ENCODE results near the gene RHOC. TPM values are rescaled to one million over a fixed set of nuclear protein-coding genes. Genes with fewer than 3 reads are reported as not detected.
"Not testable (repeated sequence)": the region's sequence is repeated elsewhere in the genome, so short reads cannot be mapped to it uniquely, and the experiment has no call there.

RHOC gene
- total RNA-seq, 1 donor from 2014 or later = 11.5 TPM

GRCh38 chr1:112729909-112730308 is 23.0 kb upstream of the RHOC start:
- ATAC-seq (ENCODE audit: low read depth) = no peak
- no peak for DNase-seq
- Mint-ChIP-seq H3K36me3 (ENCODE audit: low read depth) (no peaks in the 10 kb centered on the region), H3K4me1 (peaks cover 11% of the 10 kb centered on the region), H3K27ac (no peak overlapping the region), H3K27me3 (peaks cover 4% of the 10 kb centered on the region), H3K4me3 (no peak overlapping the region), H3K9me3 (no peaks in the 10 kb centered on the region)
- intact Hi-C loops (cut with micrococcal nuclease) = no loop called here
- no peak for TF ChIP-seq CTCF (IDR thresholded peaks at IDR 0.05)
- ChIA-PET CTCF (no interaction called here), POLR2A (interaction anchor here (0.6 kb wide), 1 partner anchor 309 kb away, joined by 3 read pairs; no protein-coding TSS in a partner anchor)

GRCh38 chr1:112729011-112729410 is 22.1 kb upstream of the RHOC start:
- DNase-seq; ATAC-seq (ENCODE audit: low read depth); H3K4me3 Mint-ChIP-seq; H3K27ac Mint-ChIP-seq; intact Hi-C loops (cut with micrococcal nuclease); H3K36me3 Mint-ChIP-seq (ENCODE audit: low read depth); CTCF ChIA-PET; POLR2A ChIA-PET; H3K9me3 Mint-ChIP-seq; H3K27me3 Mint-ChIP-seq: not testable (repeated sequence)
- peaks cover 11% of the 10 kb centered on the region for H3K4me1 Mint-ChIP-seq

- H3K27ac Mint-ChIP-seq; H3K4me3 Mint-ChIP-seq; H3K9me3 Mint-ChIP-seq; intact Hi-C loops (cut with micrococcal nuclease); CTCF ChIA-PET; DNase-seq; H3K36me3 Mint-ChIP-seq (ENCODE audit: low read depth); ATAC-seq (ENCODE audit: low read depth); POLR2A ChIA-PET: not testable (repeated sequence)
- peaks cover 12% of the 10 kb centered on the region for H3K4me1 Mint-ChIP-seq
- H3K27me3 Mint-ChIP-seq = peaks cover 10% of the 10 kb centered on the region
Measured at GRCh38 chr1:112728306-112728971, 21.5 kb upstream of the RHOC start.

- CTCF ChIA-PET = no interaction called here
- ATAC-seq (ENCODE audit: low read depth) (no peak), DNase-seq (no peak)
- Mint-ChIP-seq H3K9me3 (no peaks in the 10 kb centered on the region), H3K27ac (no peak overlapping the region), H3K4me3 (no peak overlapping the region), H3K4me1 (peaks cover 11% of the 10 kb centered on the region), H3K36me3 (ENCODE audit: low read depth) (no peaks in the 10 kb centered on the region), H3K27me3 (peaks cover 14% of the 10 kb centered on the region)
- intact Hi-C loops (cut with micrococcal nuclease) = no loop called here
- POLR2A ChIA-PET = no interaction called here
- no peak for TF ChIP-seq CTCF (IDR thresholded peaks at IDR 0.05)
Measured at GRCh38 chr1:112727716-112728115, 20.8 kb upstream of the RHOC start.

- H3K4me1 Mint-ChIP-seq; DNase-seq; H3K4me3 Mint-ChIP-seq; H3K27ac Mint-ChIP-seq; POLR2A ChIA-PET; H3K36me3 Mint-ChIP-seq (ENCODE audit: low read depth); H3K9me3 Mint-ChIP-seq; ATAC-seq (ENCODE audit: low read depth); intact Hi-C loops (cut with micrococcal nuclease); CTCF ChIA-PET: not testable (repeated sequence)
- peaks cover 27% of the 10 kb centered on the region for H3K27me3 Mint-ChIP-seq
Measured at GRCh38 chr1:112724240-112724639, 17.3 kb upstream of the RHOC start.

- DNase-seq (no peak), ATAC-seq (ENCODE audit: low read depth) (no peak)
- H3K9me3 Mint-ChIP-seq = no peaks in the 10 kb centered on the region
- H3K27me3 Mint-ChIP-seq = peaks cover 29% of the 10 kb centered on the region
- POLR2A ChIA-PET = no interaction called here
- intact Hi-C loops (cut with micrococcal nuclease) = no loop called here
- CTCF ChIA-PET = no interaction called here
- no peak overlapping the region for H3K27ac Mint-ChIP-seq
- no peak overlapping the region for H3K4me3 Mint-ChIP-seq
- peaks cover 9% of the 10 kb centered on the region for H3K4me1 Mint-ChIP-seq
- TF ChIP-seq CTCF (IDR thresholded peaks at IDR 0.05) = no peak
- no peaks in the 10 kb centered on the region for H3K36me3 Mint-ChIP-seq (ENCODE audit: low read depth)
Measured at GRCh38 chr1:112723511-112723839, 16.5 kb upstream of the RHOC start.
